ENCODE results near the gene LRMDA. TPM values are rescaled to one million over a fixed set of nuclear protein-coding genes. Genes with fewer than 3 reads are reported as not detected.
A peak's percentile ranks its signal among the peaks of the same experiment; 100 is the strongest.

The LRMDA gene
- total RNA-seq, 1 donor from 2014 or later: 0.96 TPM

- H3K27ac ChIP-seq: peak overlapping the region; percentile 61 to 77
Observed at GRCh38 chr10:75653761-75654160, 222.3 kb downstream of the LRMDA start.

GRCh38 chr10:75654171-75654771, 222.8 kb downstream of the LRMDA start:
- intact Hi-C loops (cut with DNase I): loop anchor here (5.0 to 10.0 kb wide), 3 partner anchors 107 to 1361 kb away; no protein-coding TSS in a partner anchor
- peaks cover 17 to 51% of the 10 kb centered on the region in 2 donors for H3K4me1 ChIP-seq
- TF ChIP-seq CTCF (IDR thresholded peaks at IDR 0.05): no peak

More at GRCh38 chr10:75653761-75654160, 222.3 kb downstream of the LRMDA start:
- no peak for DNase-seq (ENCODE audit: low spot score in 2 of 2)
- no peak overlapping the region for H3K4me3 ChIP-seq
- no peaks in the 10 kb centered on the region for H3K36me3 ChIP-seq
- H3K9me3 ChIP-seq: no peaks in the 10 kb centered on the region
- intact Hi-C loops (cut with DNase I): loop anchor here (5.0 to 10.0 kb wide), 3 partner anchors 106 to 1361 kb away; no protein-coding TSS in a partner anchor
- TF ChIP-seq CTCF (IDR thresholded peaks at IDR 0.05): no peak
- H3K4me1 ChIP-seq: peaks cover 17 to 47% of the 10 kb centered on the region in 2 donors
- H3K27me3 ChIP-seq: no peaks in the 10 kb centered on the region

GRCh38 chr10:75654772-75655171, 223.3 kb downstream of the LRMDA start:
- no peaks in the 10 kb centered on the region for H3K36me3 ChIP-seq
- peak overlapping the region in 1 of 2 donors; percentile 9 for H3K4me3 ChIP-seq
- peak overlapping the region; percentile 61 to 77 for H3K27ac ChIP-seq
- DNase-seq (ENCODE audit: low spot score in 2 of 2): no peak
- no peaks in the 10 kb centered on the region for H3K9me3 ChIP-seq
- no peak for TF ChIP-seq CTCF (IDR thresholded peaks at IDR 0.05)
- peaks cover 17 to 54% of the 10 kb centered on the region in 2 donors for H3K4me1 ChIP-seq
- no peaks in the 10 kb centered on the region for H3K27me3 ChIP-seq
- intact Hi-C loops (cut with DNase I): loop anchor here (5.0 to 10.0 kb wide), 4 partner anchors 107 to 1360 kb away; no protein-coding TSS in a partner anchor

More at GRCh38 chr10:75654171-75654771, 222.8 kb downstream of the LRMDA start:
- Histone ChIP-seq H3K9me3 (no peaks in the 10 kb centered on the region), H3K4me3 (peak overlapping the region in 1 of 2 donors; percentile 9), H3K27ac (peak overlapping the region; percentile 61 to 77), H3K36me3 (no peaks in the 10 kb centered on the region), H3K27me3 (no peaks in the 10 kb centered on the region)
- no peak for DNase-seq (ENCODE audit: low spot score in 2 of 2)

GRCh38 chr10:75655791-75656451, 224.5 kb downstream of the LRMDA start:
- Histone ChIP-seq H3K9me3 (no peaks in the 10 kb centered on the region), H3K27me3 (no peaks in the 10 kb centered on the region), H3K4me1 (peaks cover 17 to 62% of the 10 kb centered on the region in 2 donors), H3K36me3 (no peaks in the 10 kb centered on the region), H3K27ac (peak overlapping the region; percentile 61 to 77), H3K4me3 (no peak overlapping the region)
- DNase-seq (ENCODE audit: low spot score in 2 of 2): peak in 1 of 2 donors; percentile 69
- no peak for TF ChIP-seq CTCF (IDR thresholded peaks at IDR 0.05)
- intact Hi-C loops (cut with DNase I): loop anchor here (5.0 to 10.0 kb wide), 3 partner anchors 379 to 1359 kb away; no protein-coding TSS in a partner anchor

GRCh38 chr10:75657351-75657750, 225.9 kb downstream of the LRMDA start:
- no peaks in the 10 kb centered on the region for H3K27me3 ChIP-seq
- intact Hi-C loops (cut with DNase I): loop anchor here (5.0 to 10.0 kb wide), 3 partner anchors 377 to 1357 kb away; no protein-coding TSS in a partner anchor
- no peak for DNase-seq (ENCODE audit: low spot score in 2 of 2)
- H3K27ac ChIP-seq: peak overlapping the region in 1 of 2 donors; percentile 52
- no peak overlapping the region for H3K4me3 ChIP-seq
- H3K36me3 ChIP-seq: no peaks in the 10 kb centered on the region
- no peak for TF ChIP-seq CTCF (IDR thresholded peaks at IDR 0.05)
- H3K9me3 ChIP-seq: no peaks in the 10 kb centered on the region
- H3K4me1 ChIP-seq: peaks cover 12 to 65% of the 10 kb centered on the region in 2 donors

Measured in ascending aorta (tissue), 2 donors.